HG03571 (cell line): ENCODE data around the gene SNW1.
"Not testable (repeated sequence)": the region's sequence is repeated elsewhere in the genome, so short reads cannot be mapped to it uniquely, and the experiment has no call there.

ENCODE experiments used
- ATAC-seq: cut with Tn5 transposase; IDR thresholded peaks from one replicate; pipeline ENCODE4 v1.9.1; 2021; ENCODE audit not compliant: unreplicated experiment

The SNW1 gene

GRCh38 chr14:77752799-77753516 lies 8.0 kb downstream of the SNW1 start:
- no peak for ATAC-seq

GRCh38 chr14:77752266-77752665 lies 8.7 kb downstream of the SNW1 start:
- no peak for ATAC-seq

- ATAC-seq, result not testable (repeated sequence)
These were observed 13.5 kb downstream of the SNW1 start for GRCh38 chr14:77747425-77747824.

DNA sequence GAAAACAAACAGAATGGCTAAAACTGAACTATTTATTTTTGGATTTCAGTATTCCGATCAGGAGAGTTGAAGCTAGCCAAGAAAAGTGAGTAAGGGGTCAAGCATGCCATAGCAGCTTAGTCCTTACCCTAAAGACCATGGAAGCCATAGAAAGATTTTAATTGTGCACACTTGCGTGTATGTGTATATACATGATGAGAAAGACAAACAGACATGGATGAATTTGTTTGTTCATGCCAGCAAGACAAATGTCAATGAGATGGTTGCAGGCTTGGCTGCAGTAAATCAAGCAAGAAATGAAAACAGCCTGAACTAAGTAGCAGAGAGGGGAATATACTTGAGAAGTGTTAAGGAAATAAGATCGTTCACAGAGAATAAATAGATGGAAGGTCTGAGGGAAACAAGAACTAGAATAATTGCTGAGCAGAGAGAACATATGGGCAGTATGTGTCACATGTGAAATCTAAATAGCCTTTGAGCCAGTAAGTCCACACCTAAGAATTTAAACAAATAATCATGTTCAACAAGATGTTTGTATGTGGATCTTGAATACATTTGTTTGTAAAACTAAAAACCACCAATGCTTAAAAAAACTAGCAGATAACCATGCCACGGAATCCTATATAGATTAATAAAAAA lies 14.8 kb downstream of the SNW1 start:
- ATAC-seq, result no peak

GRCh38 chr14:77741438-77741837 lies 19.5 kb downstream of the SNW1 start:
- no peak for ATAC-seq

GRCh38 chr14:77738559-77739250 lies 22.3 kb downstream of the SNW1 start:
- ATAC-seq, result no peak

DNA sequence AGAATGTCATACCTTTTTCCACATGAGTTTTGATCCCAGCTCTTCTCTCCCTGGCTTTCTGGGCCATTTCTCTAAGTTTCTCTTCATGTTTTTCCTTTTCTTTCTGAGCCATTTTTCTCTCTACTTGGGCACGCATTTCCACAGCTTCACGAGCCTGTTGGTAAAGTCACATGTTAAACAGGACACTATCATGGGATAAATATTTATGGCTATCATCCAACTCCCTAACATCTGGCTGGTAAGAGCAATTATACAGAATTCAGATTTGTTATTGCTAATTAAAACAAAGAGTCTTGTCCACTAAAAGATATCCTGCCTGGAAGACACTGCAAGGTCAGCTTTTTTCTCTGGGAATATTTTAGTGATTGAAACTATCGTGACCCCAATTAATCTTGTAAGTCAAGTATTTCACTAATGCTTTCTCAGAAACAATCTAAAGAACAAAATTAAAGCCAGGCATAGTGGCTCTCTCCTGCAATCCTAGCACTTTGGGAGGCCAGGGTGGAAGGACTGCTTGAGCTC lies 29.9 kb downstream of the SNW1 start:
- ATAC-seq, result no peak

DNA sequence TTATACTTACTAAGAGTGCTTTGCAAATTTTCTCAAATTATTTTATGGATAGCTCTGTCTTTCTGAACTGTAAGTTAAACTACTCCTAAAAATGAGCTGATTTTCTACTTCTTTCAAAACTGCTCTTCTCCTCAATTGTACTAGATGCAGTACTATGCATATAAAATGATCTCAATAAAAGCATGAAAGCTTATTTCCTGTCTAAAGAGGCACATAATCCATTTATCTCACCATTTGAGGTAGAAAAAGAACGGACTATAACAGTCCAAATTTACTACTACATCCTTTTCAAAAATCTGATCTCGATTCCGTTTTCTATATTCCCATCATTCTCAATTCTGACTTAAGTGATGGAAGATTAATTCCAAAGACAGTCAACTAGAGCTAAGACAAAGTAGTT lies 38.7 kb downstream of the SNW1 start:
- no peak for ATAC-seq

DNA sequence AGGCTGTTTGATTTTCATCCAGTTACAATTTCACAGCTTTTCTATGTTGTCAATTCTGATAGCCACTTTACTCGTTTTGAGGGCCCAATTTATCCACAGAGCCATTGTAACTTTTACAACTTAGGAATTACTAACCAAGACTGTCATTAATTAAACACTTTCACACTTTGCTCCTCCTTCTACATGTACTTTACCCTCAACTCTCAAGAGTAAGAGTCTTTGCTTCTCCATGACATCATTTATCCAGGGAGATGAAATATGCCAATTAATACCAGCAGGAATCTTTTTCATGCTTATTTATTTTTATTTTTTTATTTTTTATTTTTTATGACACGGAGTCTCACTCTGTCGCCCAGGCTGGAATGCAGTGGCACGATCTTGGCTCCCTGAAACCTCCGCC lies 39.5 kb downstream of the SNW1 start:
- no peak for ATAC-seq

- no peak for ATAC-seq
These were observed 43.2 kb downstream of the SNW1 start for GRCh38 chr14:77717608-77718305.

- no peak for ATAC-seq
These were observed 46.0 kb downstream of the SNW1 start for GRCh38 chr14:77714926-77715325.

DNA sequence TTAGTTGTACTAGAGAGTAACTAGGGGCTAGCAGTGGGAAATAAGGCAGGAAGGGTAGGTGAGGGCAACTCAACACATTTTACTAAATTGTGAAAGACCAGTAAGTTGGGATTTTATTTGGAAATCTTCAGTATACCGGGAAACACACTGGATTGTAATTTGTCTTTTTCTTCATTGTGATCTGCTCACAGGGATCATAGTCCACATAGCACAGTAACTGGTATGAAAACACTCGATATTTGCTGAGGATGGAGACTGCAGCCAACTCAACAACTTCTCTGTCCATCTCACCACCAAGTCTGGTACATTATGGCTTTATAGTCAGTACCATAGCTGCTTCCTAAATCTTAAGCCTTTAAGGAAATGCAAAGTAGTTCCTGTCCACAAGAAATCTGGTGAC lies 50.6 kb downstream of the SNW1 start:
- no peak for ATAC-seq

GRCh38 chr14:77709412-77709811 lies 51.5 kb downstream of the SNW1 start:
- ATAC-seq, result no peak

DNA sequence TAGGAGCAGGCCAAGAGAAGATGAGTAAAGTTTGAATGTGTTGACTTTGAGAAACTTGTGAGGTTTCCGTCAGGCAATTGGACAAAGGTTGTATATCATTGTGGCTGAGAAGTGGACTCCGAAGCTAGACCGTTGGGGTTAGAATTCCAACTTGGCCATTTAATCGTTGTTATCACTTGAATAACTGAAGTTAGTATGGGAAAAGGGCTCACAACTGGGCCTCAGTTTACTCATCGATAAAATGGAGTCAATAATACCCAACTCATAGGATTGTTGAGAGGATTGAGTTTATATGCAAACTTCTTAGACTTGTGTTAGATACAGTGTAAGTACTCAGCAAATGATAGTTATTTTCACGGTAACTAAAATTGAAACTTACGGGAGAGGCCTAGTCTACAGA lies 52.2 kb downstream of the SNW1 start:
- no peak for ATAC-seq

- ATAC-seq, result peak; percentile 97
These were observed 53.1 kb downstream of the SNW1 start, which contains the start of the genes ALKBH1 and SLIRP for GRCh38 chr14:77707724-77708408. ALKBH1 (minus strand) TSS chr14:77708023; CDS start chr14:77708004, 19 bp downstream. SLIRP (plus strand) TSS chr14:77708103; CDS start chr14:77708112, 9 bp downstream.

DNA sequence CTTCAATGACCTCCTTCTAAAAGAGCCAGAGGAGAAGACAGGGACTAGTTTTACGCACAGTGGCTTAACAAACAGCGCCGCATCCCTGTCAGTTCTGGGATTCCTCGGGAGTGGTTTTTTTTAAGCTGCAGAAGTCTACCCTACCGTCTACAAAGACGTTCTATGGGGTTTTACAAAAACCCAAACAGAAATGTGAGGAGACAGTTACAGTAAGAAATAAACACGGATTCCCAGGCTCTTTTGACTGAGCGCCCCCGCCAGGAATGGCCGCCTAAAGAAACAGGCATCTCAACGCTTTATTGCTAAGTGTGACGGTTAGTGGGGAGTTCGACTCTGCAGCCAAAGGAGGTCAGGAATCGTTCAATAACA lies 53.6 kb downstream of the SNW1 start:
- peak; percentile 10 for ATAC-seq

GRCh38 chr14:77691259-77691658 lies 69.7 kb downstream of the SNW1 start:
- no peak for ATAC-seq

- ATAC-seq, result no peak
These were observed 78.8 kb downstream of the SNW1 start for GRCh38 chr14:77682158-77682553.

DNA sequence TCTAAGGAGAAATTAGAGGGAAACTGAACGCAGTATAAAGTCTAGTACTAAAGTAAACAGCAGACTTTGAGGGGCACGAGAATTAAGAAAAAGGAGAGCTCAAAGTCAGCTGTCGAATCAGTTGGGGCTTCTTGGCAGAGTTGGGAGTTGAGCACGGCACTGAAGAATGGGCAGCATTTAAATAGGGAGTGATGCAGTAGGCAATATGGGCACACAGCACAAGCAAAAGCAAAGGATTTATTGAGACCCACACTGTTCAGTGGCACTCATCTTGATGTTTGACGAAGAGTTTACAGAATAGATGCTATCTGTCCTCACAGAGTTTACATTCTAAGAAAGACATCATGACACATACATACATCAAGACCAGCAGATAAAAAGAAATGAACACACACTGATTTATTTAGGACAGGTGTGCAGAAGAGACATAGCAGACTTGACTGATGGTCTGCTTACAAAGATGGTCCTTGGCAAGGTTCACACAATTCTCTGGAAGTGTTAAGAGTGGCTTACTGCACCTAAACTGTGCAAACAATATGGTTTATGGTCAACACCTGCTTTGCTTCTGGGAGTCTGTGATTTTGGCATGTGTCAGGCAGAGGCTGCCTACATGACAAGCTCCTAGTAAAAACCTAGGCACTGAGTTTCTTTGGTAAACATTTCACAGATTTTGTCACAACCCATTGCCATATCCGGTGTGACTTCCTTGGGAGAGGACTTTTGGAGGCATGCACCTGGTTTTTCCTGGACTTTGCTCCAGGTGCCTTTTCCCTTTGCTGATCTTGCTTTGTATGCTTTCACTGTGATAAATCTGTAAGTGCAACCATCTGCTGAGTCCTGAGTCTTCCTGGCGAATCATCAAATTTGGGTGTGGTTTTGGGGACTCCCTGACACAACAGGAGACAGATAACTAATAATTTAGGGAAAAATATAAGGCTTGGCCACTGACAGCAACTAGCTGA lies 79.5 kb downstream of the SNW1 start:
- ATAC-seq, result no peak
